Posterior vena cava (tissue), 2 donors: Measurements from ENCODE around the gene PTPRG. TPM values are rescaled to one million over a fixed set of nuclear protein-coding genes. Genes with fewer than 3 reads are reported as not detected.
"Not testable (repeated sequence)": the region's sequence is repeated elsewhere in the genome, so short reads cannot be mapped to it uniquely, and the experiment has no call there.

Experiments
- DNase-seq: peaks from one replicate; pipeline ENCODE4 v3.0.0-alpha.2; 2020; ENCODE audit warnings: low spot score
- intact Hi-C, 2 donors: fragments of 100-400 bp; cut with DNase I; formaldehyde crosslinking; loops; one replicate each; pipeline versions ENCODE4 v1.14.1 to v1.14.2; 2022 to 2023
- total RNA-seq, 2 donors: library from RNA; stranded (reverse); fragmentation: NEBNext Ultra II Directional; extraction: Animal tissue kit (Norgen Biotek cat#: 25700); gene quantifications; one replicate each; pipeline ENCODE4 v1.2.1, GENCODE V29; 2021
- donor health status: DM: yes; HTN: yes; CAD: no.
- donor health status: DM: yes; HTN: yes; CAD: no.

PTPRG gene
- total RNA-seq, 2 donors from 2014 or later: 80.4 to 98.0 TPM

DNA sequence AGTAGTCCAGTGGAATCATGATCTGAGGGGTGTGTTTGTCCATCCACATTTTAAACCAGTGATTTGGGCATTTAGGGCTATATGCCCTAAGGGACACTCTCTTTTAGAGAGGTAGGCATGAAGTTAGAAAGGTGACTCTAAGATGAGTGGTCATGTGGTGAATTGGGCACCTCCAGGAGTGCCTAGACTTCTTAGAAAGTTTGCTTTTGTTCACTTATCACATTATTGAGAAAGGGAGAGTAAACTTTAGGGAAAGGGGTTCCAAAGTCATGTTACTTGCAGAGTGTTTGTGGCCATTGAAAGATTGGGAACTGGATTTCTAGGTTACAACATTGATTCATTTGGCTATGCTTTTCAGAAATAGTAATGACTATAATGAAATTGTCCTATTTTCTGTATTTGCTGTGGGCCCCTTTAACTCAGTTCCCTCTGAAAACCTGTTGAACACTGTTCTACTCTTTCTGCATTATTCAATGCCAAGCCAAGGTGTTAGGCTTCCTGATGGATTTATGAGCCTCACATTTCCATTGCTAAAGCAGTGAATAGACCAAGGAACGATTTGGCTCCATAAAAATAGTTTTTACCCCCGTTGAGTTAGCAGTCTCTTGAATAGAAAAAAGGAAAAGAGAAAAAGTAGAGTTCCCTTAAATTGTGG, 169.3 kb downstream of the PTPRG start:
- no peak for DNase-seq
- intact Hi-C loops: no loop called here

DNA sequence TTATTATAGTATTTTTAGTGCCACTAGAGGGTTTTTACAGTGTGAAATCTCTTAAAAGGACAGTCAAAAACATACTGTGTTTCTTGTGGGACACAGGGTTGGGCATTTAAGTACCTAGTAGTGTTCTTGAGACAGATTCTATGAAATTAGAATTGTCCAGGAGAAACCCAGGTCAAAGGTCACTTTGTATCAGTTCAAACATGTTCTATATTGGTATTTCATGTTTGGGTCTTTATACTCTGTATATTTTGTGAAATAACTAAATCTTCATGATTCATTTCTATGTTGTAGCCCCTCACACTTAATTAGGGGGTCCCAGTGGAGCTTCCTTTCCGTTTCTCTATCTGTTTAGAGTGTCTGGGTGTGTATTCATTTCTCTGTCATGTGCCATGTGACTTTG, 171.6 kb downstream of the PTPRG start:
- intact Hi-C loops: no loop called here
- no peak for DNase-seq

GRCh38 chr3:61733876-61734275, 172.5 kb downstream of the PTPRG start:
- intact Hi-C loops: no loop called here
- DNase-seq: no peak

GRCh38 chr3:61734749-61735686, 173.6 kb downstream of the PTPRG start:
- intact Hi-C loops: no loop called here
- DNase-seq: no peak

DNA sequence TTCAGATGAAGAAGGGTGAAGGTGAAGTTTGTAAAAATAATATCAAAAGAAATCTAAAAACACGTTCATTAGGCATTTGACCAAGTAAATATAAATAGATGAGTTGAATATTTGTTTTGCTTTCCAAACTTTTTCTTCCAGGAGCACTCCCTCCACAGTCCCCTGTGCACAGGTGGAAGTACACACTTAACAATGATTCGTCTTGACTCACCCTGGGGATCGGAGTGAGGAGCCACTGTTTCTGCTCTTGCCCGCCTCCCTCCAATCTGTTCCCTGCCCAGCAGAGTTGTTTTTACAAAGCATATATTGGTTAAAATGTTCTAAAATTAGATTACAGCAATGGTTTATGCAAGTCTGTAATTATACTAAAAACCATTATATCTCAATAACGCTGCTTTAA, 175.1 kb downstream of the PTPRG start:
- DNase-seq: no peak
- intact Hi-C loops: no loop called here

- DNase-seq: no peak
- intact Hi-C loops: no loop called here
Observed at GRCh38 chr3:61739640-61740039, 178.3 kb downstream of the PTPRG start.

DNA sequence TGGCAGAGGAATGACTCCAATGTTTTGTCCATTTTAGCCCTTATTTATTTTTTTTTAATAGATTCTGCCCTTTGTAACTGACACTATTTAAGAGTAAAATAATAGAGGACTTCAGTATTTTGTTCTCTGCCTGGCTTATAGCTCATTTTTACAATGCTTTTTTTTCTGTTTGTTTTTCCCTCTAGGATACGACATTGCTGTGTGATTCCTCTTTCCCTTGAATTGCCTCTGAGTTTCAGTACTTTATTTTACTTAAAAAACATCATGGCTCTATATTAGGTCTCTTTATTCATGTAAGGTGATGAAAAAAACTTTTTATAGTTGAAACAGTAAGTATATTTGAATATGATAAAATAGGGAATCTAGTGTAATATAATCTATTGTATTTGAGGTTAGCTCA, 179.1 kb downstream of the PTPRG start:
- intact Hi-C loops: no loop called here
- no peak for DNase-seq

- no peak for DNase-seq
- intact Hi-C loops: no loop called here
Observed at GRCh38 chr3:61741551-61741950, 180.2 kb downstream of the PTPRG start.

- no peak for DNase-seq
- intact Hi-C loops: no loop called here
Observed at GRCh38 chr3:61742006-61742405, 180.6 kb downstream of the PTPRG start.

GRCh38 chr3:61743067-61743466, 181.7 kb downstream of the PTPRG start:
- DNase-seq: no peak
- intact Hi-C loops: no loop called here

GRCh38 chr3:61743686-61744242, 182.4 kb downstream of the PTPRG start:
- no peak for DNase-seq
- intact Hi-C loops: no loop called here

- intact Hi-C loops: no loop called here
- DNase-seq: no peak
Observed at GRCh38 chr3:61748288-61748687, 186.9 kb downstream of the PTPRG start.

DNA sequence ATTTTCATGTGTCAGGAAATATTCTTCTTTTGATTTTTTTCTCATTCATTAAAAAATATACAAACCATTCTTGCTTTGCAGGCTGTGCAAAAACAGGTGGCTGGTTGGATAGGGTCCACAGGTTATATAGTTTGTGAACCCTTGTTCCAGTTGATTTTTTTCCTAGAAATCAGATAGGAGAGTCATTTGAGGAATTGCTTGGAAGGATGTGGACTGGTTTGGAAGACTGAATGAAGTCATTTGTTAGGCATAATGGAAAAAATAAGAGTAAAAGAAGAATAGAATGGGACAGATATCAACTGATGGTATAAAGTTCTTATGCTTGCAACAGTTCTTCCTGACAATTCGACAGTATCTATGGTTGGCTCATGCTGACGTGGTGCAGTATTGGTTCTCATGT, 189.4 kb downstream of the PTPRG start:
- intact Hi-C loops: no loop called here
- DNase-seq: no peak

- intact Hi-C loops: no loop called here
- no peak for DNase-seq
Observed at GRCh38 chr3:61758839-61759238, 197.5 kb downstream of the PTPRG start.

DNA sequence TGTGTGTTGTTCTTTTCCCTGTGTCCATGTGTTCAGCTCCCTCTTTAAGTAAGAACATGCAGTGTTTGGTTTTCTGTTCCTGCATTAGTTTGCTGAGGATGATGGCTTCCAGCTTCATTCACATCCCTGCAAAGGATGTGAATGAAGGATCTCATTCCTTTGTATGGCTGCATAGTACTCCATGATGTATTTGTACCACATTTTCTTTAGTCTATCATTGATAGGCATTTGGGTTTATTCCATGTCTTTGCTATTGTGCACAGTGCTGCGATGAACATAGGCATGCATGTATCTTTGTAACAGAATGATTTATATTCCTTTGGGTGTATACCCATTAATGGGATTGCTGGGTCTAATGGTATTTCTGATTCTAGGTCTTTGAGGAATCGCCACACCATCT, 199.4 kb downstream of the PTPRG start:
- intact Hi-C loops, DNase-seq: not testable (repeated sequence)

GRCh38 chr3:61761694-61762430, 200.5 kb downstream of the PTPRG start:
- intact Hi-C loops: no loop called here
- no peak for DNase-seq

DNA sequence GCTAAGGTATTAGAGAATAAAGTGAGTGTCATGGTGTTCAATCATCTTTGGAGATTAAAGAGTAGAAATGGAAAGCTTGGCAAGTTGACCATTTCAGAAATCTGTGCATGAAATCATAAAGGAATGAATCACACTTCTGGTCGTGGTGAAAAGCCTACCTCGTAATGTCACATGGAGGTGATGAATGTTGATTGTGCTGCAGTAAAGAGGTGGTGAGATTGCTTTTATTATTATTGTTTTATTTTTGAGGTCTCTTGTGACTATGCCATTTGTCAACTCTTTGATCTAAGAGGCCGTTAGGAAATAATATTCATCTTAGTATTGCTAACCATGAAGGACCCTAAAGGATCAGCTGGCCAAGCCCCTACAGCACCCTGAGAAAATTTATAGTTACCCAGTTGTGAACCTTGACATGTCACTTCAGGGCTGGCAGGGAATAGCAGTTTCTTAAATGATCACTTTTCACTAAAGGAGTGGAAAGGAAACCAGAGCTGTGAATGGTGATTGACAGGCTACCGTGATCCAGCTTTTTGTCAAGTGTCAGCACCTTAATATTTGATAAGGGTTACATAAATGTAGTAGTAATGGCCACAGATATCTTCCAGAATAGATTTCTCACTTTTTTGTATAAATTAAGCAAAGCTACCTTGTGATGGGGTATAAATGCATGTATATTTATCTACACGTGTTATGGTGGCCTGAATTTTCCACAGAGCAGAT, 203.9 kb downstream of the PTPRG start:
- intact Hi-C loops: no loop called here
- no peak for DNase-seq

- DNase-seq: no peak
- intact Hi-C loops: no loop called here
Observed at GRCh38 chr3:61768284-61769037, 207.1 kb downstream of the PTPRG start.
